IPS DF 19.7 (cell line): Measurements from ENCODE around the gene FRRS1.
"Not testable (repeated sequence)": the region's sequence is repeated elsewhere in the genome, so short reads cannot be mapped to it uniquely, and the experiment has no call there.

Experiments
- DNase-seq: peaks from one replicate; pipeline ENCODE4 v3.0.0-alpha.2; 2013; ENCODE audit warnings: low read depth, low spot score

FRRS1 gene

GRCh38 chr1:99766378-99766800, at the start of gene FRRS1:
Gene FRRS1, minus strand, starts transcription at chr1:99766635. Its CDS starts 17,867 bp downstream, at chr1:99748768.
- DNase-seq = peak; percentile 59

- DNase-seq = no peak
Observed at GRCh38 chr1:99814373-99814900, 48.0 kb upstream of the FRRS1 start.

- DNase-seq = no peak
Observed at GRCh38 chr1:99811747-99812146, 45.3 kb upstream of the FRRS1 start.

GRCh38 chr1:99811075-99811474, 44.6 kb upstream of the FRRS1 start:
- DNase-seq = no peak

DNA sequence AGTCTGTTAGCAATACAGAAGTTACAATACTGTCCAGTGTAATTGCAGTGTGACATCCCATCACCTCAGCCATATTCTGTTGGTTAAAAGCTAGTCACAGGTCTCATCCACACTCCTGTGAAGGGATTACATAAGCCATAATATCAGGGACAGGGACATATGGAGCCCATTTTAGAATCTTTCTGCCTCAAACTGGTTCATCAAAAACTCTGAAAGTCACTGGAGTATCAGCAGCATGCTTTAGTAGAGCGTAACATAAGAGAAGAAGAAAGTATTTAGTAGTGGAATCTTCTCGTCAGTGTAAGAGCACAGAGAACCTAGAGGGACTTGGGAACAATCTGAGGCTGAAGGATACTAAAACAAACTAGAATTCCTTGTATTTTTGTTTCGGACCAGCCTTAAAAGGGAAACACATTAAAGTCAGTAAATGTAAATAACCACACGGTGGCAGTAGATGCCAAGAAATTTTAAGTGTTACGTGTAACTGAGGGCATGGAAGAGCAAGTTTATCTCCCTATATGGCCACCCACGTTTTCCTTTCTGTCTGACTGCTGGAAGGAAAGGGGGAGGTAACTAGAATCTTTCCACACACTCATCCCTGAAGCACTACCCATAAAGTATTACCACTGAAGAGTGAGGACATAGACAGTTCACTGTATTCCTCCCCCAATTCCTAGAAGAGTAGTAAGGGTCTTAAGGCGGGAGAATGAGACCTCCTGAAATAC, 42.1 kb upstream of the FRRS1 start:
- peak; percentile 68 for DNase-seq

- no peak for DNase-seq
Observed at GRCh38 chr1:99806882-99807281, 40.4 kb upstream of the FRRS1 start.

DNA sequence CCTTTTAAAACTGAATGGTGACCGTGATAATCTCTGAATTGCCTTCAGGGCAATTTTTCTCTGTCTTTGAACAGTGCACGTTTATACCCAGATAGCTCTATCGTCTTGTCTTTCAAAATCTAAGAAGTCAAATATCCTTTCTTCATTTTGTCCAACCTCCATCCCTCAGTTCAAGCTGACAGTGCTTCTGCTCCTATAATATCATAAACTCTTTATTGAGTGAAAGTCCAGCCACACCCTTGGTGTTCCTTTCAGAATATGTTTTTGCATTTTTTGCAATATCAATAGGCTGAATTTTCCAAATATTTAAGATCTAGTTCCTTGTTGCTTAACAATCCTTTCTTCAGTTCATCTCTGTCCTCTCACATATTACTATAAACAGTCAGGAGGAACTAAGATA, 35.1 kb upstream of the FRRS1 start:
- no peak for DNase-seq

- not testable (repeated sequence) for DNase-seq
Observed at GRCh38 chr1:99793861-99794260, 27.4 kb upstream of the FRRS1 start.

GRCh38 chr1:99789715-99790114, 23.3 kb upstream of the FRRS1 start:
- DNase-seq = no peak

DNA sequence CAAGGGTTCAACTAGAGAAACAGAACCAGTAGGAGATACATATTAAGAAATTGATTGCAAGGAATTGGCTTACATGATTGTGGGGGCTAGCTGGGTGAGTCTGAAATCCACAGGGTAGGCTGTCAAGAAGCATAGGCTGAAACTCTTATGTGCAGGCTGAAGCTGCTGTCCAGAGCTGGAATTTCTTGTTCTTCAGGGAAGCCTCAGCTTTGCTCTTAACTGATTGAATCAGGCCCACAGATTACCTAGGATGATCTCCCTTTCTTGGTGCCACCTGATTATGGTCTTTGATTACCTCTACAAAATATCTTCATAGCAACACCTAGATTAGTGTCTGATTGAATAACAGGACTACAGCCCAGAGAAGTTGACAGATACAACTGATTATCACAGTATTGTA, 22.5 kb upstream of the FRRS1 start:
- DNase-seq = no peak

DNA sequence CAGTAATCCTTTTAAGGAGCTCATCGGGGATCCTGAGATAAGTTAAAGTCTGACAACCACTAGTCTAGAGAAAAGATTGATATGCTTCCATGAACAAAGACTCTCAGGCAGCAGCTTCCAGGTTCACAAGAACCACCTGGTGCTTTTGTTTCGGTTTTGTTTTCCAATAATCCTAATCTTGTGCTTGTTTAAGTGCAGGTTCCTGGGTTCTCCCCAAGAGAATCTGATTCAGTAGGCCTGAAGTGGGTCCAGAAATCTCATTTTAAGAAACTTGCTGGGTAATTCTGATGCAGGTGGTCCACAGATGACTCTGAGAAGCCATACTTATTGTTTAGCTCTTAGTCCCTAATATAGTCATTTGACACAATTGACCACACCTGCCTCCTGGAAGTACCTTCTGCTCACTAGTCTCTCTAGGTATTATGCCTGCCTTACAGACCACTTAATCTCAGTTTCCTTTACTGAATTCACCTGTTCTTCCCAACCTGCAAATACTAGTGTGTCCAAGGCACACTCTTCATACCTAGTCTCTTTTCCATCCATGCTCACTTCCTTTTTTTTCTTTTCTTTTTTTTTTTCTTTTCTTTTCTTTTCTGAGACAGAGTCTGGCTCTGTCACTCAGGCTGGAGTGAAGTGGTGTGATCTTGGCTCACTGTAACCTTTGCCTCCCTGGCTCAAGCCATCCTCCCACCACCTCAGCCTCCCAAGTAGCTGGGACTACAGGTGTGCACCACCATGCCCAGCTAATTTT, 20.5 kb upstream of the FRRS1 start:
- DNase-seq = no peak

GRCh38 chr1:99784809-99785255, 18.4 kb upstream of the FRRS1 start:
- no peak for DNase-seq

- DNase-seq = no peak
Observed at GRCh38 chr1:99784143-99784542, 17.7 kb upstream of the FRRS1 start.

DNA sequence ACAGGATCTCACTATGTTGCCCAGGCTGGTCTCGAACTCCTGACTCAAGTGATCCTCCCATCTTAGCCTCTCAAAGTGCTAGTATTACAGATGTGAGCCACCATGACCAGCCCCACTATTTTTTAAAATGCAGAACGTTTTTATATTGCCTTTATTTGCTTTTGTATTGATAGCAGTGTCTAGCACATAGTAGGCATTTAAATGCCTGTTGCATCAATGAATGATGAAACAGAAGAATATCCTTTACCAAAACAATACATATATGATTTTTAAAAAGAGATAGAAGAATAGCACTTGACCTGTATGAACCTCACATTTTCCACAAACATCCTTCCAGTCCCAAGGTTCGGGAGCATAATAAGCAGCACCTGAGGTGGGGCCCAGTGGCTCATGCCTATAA, 16.5 kb upstream of the FRRS1 start:
- no peak for DNase-seq

DNA sequence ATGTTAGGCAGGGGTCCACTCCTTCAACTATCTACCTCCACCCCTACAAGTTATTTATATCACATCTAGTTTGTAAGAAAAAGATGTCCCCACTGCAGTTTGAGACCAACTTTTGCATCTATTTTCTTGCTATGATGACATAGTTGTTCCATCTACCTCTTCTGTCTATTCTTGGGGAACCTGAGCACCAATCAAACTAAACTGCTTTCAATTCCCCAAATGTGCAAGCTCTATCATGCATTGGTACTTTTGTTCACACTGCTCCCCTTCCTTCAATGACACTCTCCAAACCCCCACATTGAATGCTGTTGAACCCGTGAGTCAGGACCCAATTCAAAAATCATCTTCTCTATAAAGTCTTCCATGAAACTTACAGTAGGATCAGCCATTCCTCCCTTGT, 16.0 kb upstream of the FRRS1 start:
- no peak for DNase-seq

GRCh38 chr1:99781798-99782197, 15.4 kb upstream of the FRRS1 start:
- DNase-seq = no peak

DNA sequence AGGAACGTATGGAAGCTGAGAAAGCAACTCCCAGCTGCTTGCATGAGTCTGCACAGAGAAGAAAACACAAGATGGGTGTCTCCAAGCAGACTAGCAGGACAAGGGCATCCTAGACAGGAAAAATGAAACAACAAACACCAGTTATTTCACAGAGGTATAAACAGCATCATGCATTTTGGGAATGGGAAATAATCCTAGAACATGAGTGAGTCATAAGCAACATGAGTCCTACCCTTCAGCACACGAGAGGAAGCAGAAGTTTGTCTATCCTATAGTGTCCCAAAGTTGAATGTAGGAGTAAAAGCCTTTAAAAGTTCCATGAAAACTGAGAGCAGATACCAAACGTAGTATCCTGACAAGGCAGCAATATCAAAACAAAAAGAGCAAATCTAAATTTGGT, 11.3 kb upstream of the FRRS1 start:
- no peak for DNase-seq

DNA sequence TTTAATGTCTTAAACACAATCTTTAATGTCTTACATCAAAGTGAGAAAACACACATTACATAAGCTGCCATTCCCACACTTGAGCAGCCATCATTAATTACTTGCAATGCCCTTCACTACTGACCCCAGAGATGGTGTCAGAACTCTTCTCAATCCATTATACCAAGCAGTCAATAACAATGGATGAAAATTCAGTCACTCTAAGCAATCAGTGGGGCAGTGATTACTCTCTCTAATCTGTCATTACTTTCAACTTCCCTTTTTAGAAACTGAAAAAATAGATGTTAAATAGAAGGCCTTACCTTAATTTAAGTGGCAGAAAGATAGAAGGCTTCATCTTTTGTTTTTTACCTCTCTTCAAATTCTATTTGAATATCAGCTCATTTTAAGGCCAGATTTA, 9.7 kb upstream of the FRRS1 start:
- DNase-seq = no peak

GRCh38 chr1:99772809-99773208, 6.4 kb upstream of the FRRS1 start:
- DNase-seq = no peak

DNA sequence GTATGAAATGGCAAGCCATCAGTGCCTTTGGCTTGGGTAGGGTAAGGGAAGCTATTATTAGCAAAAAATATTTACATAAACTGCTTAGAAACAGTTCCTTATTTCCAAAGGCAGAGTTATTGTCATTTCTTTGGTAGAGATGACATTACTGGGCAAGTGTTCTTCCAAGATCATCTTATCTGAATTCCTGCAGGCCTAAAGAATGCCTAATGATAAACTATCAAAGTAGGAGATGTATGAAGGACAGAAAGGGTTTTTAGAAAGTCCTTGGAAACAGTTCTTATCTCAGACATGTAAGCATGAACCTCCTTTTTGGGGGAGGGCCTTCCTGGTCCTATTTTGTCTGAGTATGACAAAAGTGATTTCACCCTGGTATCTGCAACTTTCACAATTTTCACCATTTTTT, 5.1 kb upstream of the FRRS1 start:
- DNase-seq = no peak

GRCh38 chr1:99768524-99769245, 2.2 kb upstream of the FRRS1 start:
- DNase-seq = no peak

DNA sequence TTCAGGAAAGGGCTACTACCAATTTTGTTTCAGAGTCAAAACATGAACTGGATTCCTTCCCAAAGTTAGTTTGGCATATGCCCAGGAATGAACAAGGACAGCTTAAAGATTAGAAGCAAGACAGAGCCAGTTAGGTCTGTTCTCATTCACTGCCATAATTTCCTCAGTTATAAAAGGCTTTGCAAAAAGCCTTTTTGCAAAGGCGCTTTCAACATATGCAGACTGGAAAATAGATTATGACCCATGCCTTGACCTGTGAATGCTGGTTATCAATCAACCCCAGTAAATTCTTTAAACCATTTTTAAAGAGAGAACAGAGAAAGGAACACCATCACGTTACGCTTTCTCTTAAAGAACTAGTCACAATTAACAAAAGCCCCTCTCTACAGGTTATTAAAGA, 1.7 kb upstream of the FRRS1 start:
- DNase-seq = no peak
